K562 (cell line): Measurements from ENCODE around the gene KRT83. TPM values are rescaled to one million over a fixed set of nuclear protein-coding genes. Genes with fewer than 3 reads are reported as not detected.

Experiments used
- ATAC-seq: fragments of 200-7000 bp; cut with Tn5 transposase; 3 replicates; pipeline ENCODE4 v1.9.1; 2020; ENCODE audit warnings: moderate library complexity
- BruUV-seq: library from RNA; stranded (reverse); fragments of 400-500 nt; replicated peaks from 2 replicates; lab custom pipeline; 2021; lab: Mats Ljungman, UMichigan
- CTCF ChIA-PET: fragments of 300-600 bp; formaldehyde crosslinking; extraction: SDS; loops from one replicate; lab custom pipeline; 2021; ENCODE audit warnings: low intra/inter-chr PET ratio; lab: Yijun Ruan, JAX
- POLR2A ChIA-PET: fragments of 300-600, 350-650 bp; sonication (Branson Sonifier 250); formaldehyde crosslinking; extraction: SDS; loops from one replicate; lab custom pipeline; 2021; ENCODE audit warnings: antibody characterized with exemption, inconsistent platforms; lab: Yijun Ruan, JAX
- DNase-seq, 4 experiments: peaks; one replicate each; pipeline versions ENCODE4 v3.0.0 to v3.0.0-alpha.2; 2011 to 2018; ENCODE audit warnings: low spot score in 3 of 4, mixed read lengths in 3 of 4; ENCODE audit errors: extremely low read depth in 1 of 4
- FAIRE-seq: peaks from 2 replicates; lab custom pipeline; 2011; peaks lifted over from hg19 to GRCh38; lab: Jason Lieb, UNC
- H2AFZ ChIP-seq: 2 replicates; pipeline ENCODE4 v1.6.0; 2011; ENCODE audit warnings: low read depth, low read length, control low read depth, inconsistent platforms
- H3K27ac ChIP-seq: fragments of 200-600 bp; 3 replicates; pipeline ENCODE4 v1.8.0; 2011; ENCODE audit warnings: low read depth, mild to moderate bottlenecking, control low read depth, inconsistent platforms, low read length, moderate library complexity, mixed read lengths; ENCODE audit errors: extremely low read depth
- H3K27me3 ChIP-seq, 2 experiments: fragments of 300-600 bp in 1 of 2; 2 replicates in 1 of 2; 3 replicates in 1 of 2; pipeline versions ENCODE4 v1.6.0 to v1.8.0; 2011; ENCODE audit warnings: inconsistent platforms in 2 of 2, low read length in 2 of 2, mild to moderate bottlenecking in 1 of 2, mixed read lengths in 1 of 2, moderate library complexity in 1 of 2; ENCODE audit not compliant: control insufficient read depth in 2 of 2, insufficient read depth in 2 of 2
- H3K36me3 ChIP-seq: fragments of 300-600 bp; 3 replicates; pipeline ENCODE4 v1.8.0; 2011; ENCODE audit warnings: mild to moderate bottlenecking, low read length, inconsistent platforms; ENCODE audit not compliant: control insufficient read depth, insufficient read depth
- H3K4me1 ChIP-seq, 2 experiments: fragments of 200-600 bp in 1 of 2; replicated peaks in 1 of 2; 2 replicates in 1 of 2; 3 replicates in 1 of 2; pipeline versions ENCODE4 v1.5.1 to v1.8.0; 2011; ENCODE audit warnings: inconsistent platforms in 2 of 2, low read length in 2 of 2, mild to moderate bottlenecking in 1 of 2, mixed read lengths in 1 of 2, moderate library complexity in 1 of 2; ENCODE audit not compliant: control insufficient read depth in 2 of 2, insufficient read depth in 2 of 2
- H3K4me2 ChIP-seq: 2 replicates; pipeline ENCODE4 v1.6.1; 2011; ENCODE audit warnings: low read length, control low read depth, inconsistent platforms, mixed read lengths; ENCODE audit not compliant: insufficient read depth
- H3K4me3 ChIP-seq: fragments of 200-600 bp; sonication (generic), shearing (Covaris generic); 2 replicates; pipeline ENCODE4 v1.5.1; 2016; ENCODE audit warnings: control low read depth, inconsistent platforms
- H3K79me2 ChIP-seq: fragments of 200-600 bp; 3 replicates; pipeline ENCODE4 v1.8.0; 2011; ENCODE audit warnings: low read length, inconsistent platforms; ENCODE audit not compliant: control insufficient read depth, insufficient read depth
- H3K9ac ChIP-seq, 2 experiments: 2 replicates each; pipeline versions ENCODE4 v1.6.0 to v1.6.1; 2011; ENCODE audit warnings: low read depth in 2 of 2, low read length in 2 of 2, control low read depth in 1 of 2, inconsistent platforms in 1 of 2, mild to moderate bottlenecking in 1 of 2, mixed read lengths in 1 of 2; ENCODE audit not compliant: insufficient read depth in 1 of 2
- H3K9me1 ChIP-seq: one replicate; pipeline ENCODE4 v1.6.0; 2011; ENCODE audit warnings: inconsistent platforms, mild to moderate bottlenecking, low read length, moderate library complexity; ENCODE audit not compliant: control insufficient read depth, insufficient read depth
- H3K9me3 ChIP-seq: replicated peaks from 2 replicates; pipeline ENCODE4 v1.5.1; 2011; ENCODE audit warnings: low read depth, low read length, inconsistent platforms; ENCODE audit not compliant: control insufficient read depth, insufficient read depth
- H4K20me1 ChIP-seq: replicated peaks from 2 replicates; pipeline ENCODE4 v1.6.1; 2011; ENCODE audit warnings: low read length, inconsistent platforms, mixed read lengths; ENCODE audit not compliant: control insufficient read depth, insufficient read depth
- CAMTA2 ChIP-seq: fragments of 250-450 bp; sonication (Bioruptor Pico); conservative IDR thresholded peaks from 2 replicates; pipeline ENCODE4 v1.5.1; 2022
- EP300 ChIP-seq: IDR thresholded peaks from 2 replicates; pipeline ENCODE4 v1.6.1; 2012; ENCODE audit warnings: low read length, improper control_type of control experiment
- PCBP1 ChIP-seq: fragments of 200-400 bp; formaldehyde crosslinking; IDR thresholded peaks from 2 replicates; pipeline ENCODE4 v1.6.1; 2018; ENCODE audit warnings: mild to moderate bottlenecking, low read depth, low read length; ENCODE audit not compliant: poor library complexity, severe bottlenecking
- POLR2H ChIP-seq: IDR thresholded peaks from 2 replicates; pipeline ENCODE4 v1.6.1; 2016; ENCODE audit warnings: missing genetic modification characterization, low read depth, mild to moderate bottlenecking, control low read depth, missing compliant biosample characterization, moderate library complexity
- SAFB2 ChIP-seq: fragments of 200-400 bp; formaldehyde crosslinking; IDR thresholded peaks from 2 replicates; pipeline ENCODE4 v1.6.1; 2018; ENCODE audit warnings: borderline replicate concordance, low read length, low read depth, moderate library complexity; ENCODE audit not compliant: severe bottlenecking
- SMAD2 ChIP-seq: fragments of 150-350 bp; IDR thresholded peaks from 2 replicates; pipeline ENCODE4 v1.6.1; 2014; ENCODE audit warnings: low read depth, mild to moderate bottlenecking, low read length
- SMC3 ChIP-seq: conservative IDR thresholded peaks from 2 replicates; pipeline ENCODE4 v1.6.1; 2011; ENCODE audit warnings: low read depth, low read length, improper control_type of control experiment; ENCODE audit not compliant: insufficient read depth
- ZFP30 ChIP-seq: fragments of 250-450 bp; sonication (Bioruptor Pico); IDR thresholded peaks from 2 replicates; pipeline ENCODE4 v1.8.0; 2022; ENCODE audit warnings: moderate library complexity, mild to moderate bottlenecking, inconsistent platforms, borderline replicate concordance
- ZFPM2 ChIP-seq: fragments of 250-450 bp; sonication (Bioruptor Pico); IDR thresholded peaks from 2 replicates; pipeline ENCODE4 v1.5.1; 2022; ENCODE audit warnings: mild to moderate bottlenecking
- ZNF12 ChIP-seq: sonication (generic); formaldehyde crosslinking; IDR thresholded peaks from 2 replicates; pipeline ENCODE4 v1.4.0; 2020; ENCODE audit warnings: mild to moderate bottlenecking, missing genetic modification reagents
- ZNF79 ChIP-seq: fragments of 250-450 bp; sonication (Bioruptor Pico); IDR thresholded peaks from 2 replicates; pipeline ENCODE4 v1.4.0; 2020; ENCODE audit warnings: low read depth, mild to moderate bottlenecking, moderate library complexity
- WGBS: fragments of 100-300 bp; shearing (Covaris generic); methylation state at CpG from one replicate; pipeline ENCODE4 v1.1.6; 2016; ENCODE audit warnings: low coverage, mixed read lengths; ENCODE audit not compliant: insufficient coverage; ENCODE audit errors: missing lambda C conversion rate; 5-methylcytosine and 5-hydroxymethylcytosine counted together
- in situ Hi-C: fragments of 300-500 bp; cut with MboI; formaldehyde crosslinking; loops from 4 replicates; pipeline ENCODE4 v1.15.0; 2018; ENCODE audit warnings: inconsistent platforms, mixed read lengths
- intact Hi-C: fragments of 100-400 bp; cut with micrococcal nuclease; formaldehyde crosslinking; loops from 2 replicates; pipeline ENCODE4 v1.14.2; 2022
- polyA plus RNA-seq, 8 experiments: library from polyadenylated mRNA; depleted of rRNA in 4 of 8; stranded (reverse) in 5 of 8; unstranded in 3 of 8; fragments of >200 nt; fragmentation: Nextera tagmentation in 2 of 8; fragmentation: Illumina TruSeq in 1 of 8; extraction: Ambion mirVana in 2 of 8; extraction: Trizol in 1 of 8; gene quantifications; 2 replicates each; pipeline versions ENCODE4 v1.2.1 to v1.2.3, GENCODE V29; 2011 to 2014; ENCODE audit warnings: inconsistent platforms in 1 of 8, missing spikeins in 1 of 8
- total RNA-seq, 7 experiments: library from RNA; depleted of rRNA in 6 of 7; stranded (reverse); fragments of >200 nt in 6 of 7; fragmentation: Illumina TruSeq in 2 of 7; extraction: Trizol in 2 of 7; gene quantifications; 2 replicates each; pipeline versions ENCODE4 v1.2.1 to v1.2.3, GENCODE V29; 2011 to 2021; ENCODE audit warnings: low replicate concordance in 1 of 7
- TF ChIP-seq, protein P1 (sequence below): sonication (generic); formaldehyde crosslinking; IDR thresholded peaks from 2 replicates; pipeline ENCODE4 v1.8.1; 2022; ENCODE audit warnings: missing genetic modification reagents

KRT83 gene
- total and polyA plus RNA-seq, 9 of the 15 experiments (the other 6 are each of a cell fraction or from before 2014, with no cell fraction given) = not detected

DNA sequence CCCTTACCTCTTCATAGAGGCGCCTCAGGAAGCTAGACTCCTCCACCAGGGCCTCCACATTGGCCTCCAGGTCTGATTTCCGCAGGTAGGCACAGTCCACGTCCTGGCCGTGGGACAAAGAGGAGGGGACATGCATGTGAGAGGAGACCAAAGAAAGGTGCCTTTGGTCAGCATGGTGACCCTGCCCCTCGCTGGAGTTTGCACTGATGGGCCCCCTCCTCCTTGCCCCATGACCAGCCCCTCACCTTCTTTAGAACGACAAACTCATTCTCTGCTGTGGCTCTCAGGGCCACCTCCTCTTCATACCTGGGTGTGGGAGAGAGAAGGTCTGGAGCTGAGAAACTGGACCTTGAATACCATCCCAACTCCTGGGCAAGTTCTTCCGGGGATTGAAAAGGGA is 42.9 kb upstream of the KRT83 start:
- Histone ChIP-seq H3K9me3 (no peaks in the 10 kb centered on the region), H3K9me1 (no peaks in the 10 kb centered on the region), H3K27me3 (peaks cover 23 to 57% of the 10 kb centered on the region in 2 experiments; a peak in 4 of 5 replicates), H3K4me2 (no peak overlapping the region), H3K4me3 (no peak overlapping the region), H3K79me2 (no peaks in the 10 kb centered on the region), H2AFZ (no peak overlapping the region), H3K4me1 (no peaks in the 10 kb centered on the region)
- no peak for ATAC-seq
- ChIA-PET POLR2A (interaction anchor here (0.8 kb wide), 1 partner anchor 50 kb away, joined by 3 read pairs; no protein-coding TSS in a partner anchor), CTCF (no interaction called here)
- WGBS = 0% methylated on average over 6 of the region's 7 CpGs
- no TSS peak for BruUV-seq
- intact Hi-C loops = loop anchor here (10.0 kb wide), 1 partner anchor 209 kb away; no protein-coding TSS in a partner anchor
- DNase-seq = no peak
- in situ Hi-C loops = no loop called here
- TF ChIP-seq ZNF79 (CRISPR knock-in tag) (no peak), SMC3 (no peak), PCBP1 (no peak), ZNF12 (CRISPR knock-in tag) (no peak), POLR2H (no peak), ZFP30 (CRISPR knock-in tag) (no peak), SMAD2 (no peak), ZFPM2 (CRISPR knock-in tag) (no peak), SAFB2 (no peak), CAMTA2 (CRISPR knock-in tag) (no peak), EP300 (no peak)
- TF ChIP-seq, protein P1, sequence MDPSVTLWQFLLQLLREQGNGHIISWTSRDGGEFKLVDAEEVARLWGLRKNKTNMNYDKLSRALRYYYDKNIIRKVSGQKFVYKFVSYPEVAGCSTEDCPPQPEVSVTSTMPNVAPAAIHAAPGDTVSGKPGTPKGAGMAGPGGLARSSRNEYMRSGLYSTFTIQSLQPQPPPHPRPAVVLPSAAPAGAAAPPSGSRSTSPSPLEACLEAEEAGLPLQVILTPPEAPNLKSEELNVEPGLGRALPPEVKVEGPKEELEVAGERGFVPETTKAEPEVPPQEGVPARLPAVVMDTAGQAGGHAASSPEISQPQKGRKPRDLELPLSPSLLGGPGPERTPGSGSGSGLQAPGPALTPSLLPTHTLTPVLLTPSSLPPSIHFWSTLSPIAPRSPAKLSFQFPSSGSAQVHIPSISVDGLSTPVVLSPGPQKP (CRISPR knock-in tag) = no peak
- TF ChIP-seq, all 486 proteins: peak for 0
- no peak overlapping the region for H3K9ac ChIP-seq
- peaks cover 5% of the 10 kb centered on the region; the same call in 1 of the 2 replicates for H4K20me1 ChIP-seq
- no peaks in the 10 kb centered on the region for H3K36me3 ChIP-seq
- H3K27ac ChIP-seq = no peak overlapping the region
- no peak for FAIRE-seq
